ENCODE data around the gene SERPING1.

Gene SERPING1

DNA sequence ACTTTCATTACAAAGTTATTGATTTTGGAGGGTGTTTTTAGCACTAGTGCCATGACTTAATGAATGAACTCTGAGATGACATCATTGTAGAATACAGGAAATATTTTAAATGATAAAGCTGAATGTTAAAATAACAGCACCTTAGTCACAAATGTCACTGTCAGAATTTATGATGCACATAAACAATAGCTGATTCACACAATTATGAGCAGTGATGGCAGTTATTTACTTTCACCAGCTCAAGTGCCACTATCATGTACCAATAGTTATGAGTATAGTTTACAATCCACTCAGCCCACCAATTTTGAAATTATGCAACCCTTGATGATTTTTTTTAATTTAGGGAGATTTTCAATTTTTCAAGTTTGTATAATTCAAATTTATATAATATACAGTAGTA is 23.0 kb downstream of the SERPING1 start:
- Histone ChIP-seq H3K36me3 (ENCODE audit: control insufficient read depth in 4 of 4, insufficient read depth in 4 of 4, low read length in 3 of 4) (peaks cover 0 to 11% (median 2%) of the 10 kb centered on the region in 4 experiments), H3K9me3 (ENCODE audit: control extremely low read depth in 1 of 5, control insufficient read depth in 4 of 5, insufficient read depth in 2 of 5, low read depth in 1 of 5, low read length in 4 of 5) (peaks cover 0 to 12% (median 6%) of the 10 kb centered on the region in 5 experiments), H3K4me1 (ENCODE audit: control extremely low read depth in 1 of 4, control insufficient read depth in 4 of 4, insufficient read depth in 4 of 4, low read length in 3 of 4) (peaks cover 0 to 3% (median 0%) of the 10 kb centered on the region in 4 experiments), H3K27ac (ENCODE audit: insufficient read depth in 1 of 2, low read depth in 1 of 2, low read length in 2 of 2, poor library complexity in 1 of 2, severe bottlenecking in 2 of 2) (no peak overlapping the region), H3K4me3 (ENCODE audit: control insufficient read depth in 1 of 7, extremely low read depth in 1 of 7, insufficient read depth in 4 of 7, low read depth in 2 of 7, low read length in 6 of 7) (no peak overlapping the region), H3K27me3 (replicated peaks in 2 of 5; ENCODE audit: control insufficient read depth in 4 of 5, insufficient read depth in 5 of 5, low read length in 4 of 5) (no peaks in the 10 kb centered on the region)
- ChIA-PET CTCF (interaction anchor here (1.2 to 18.3 kb wide), 5 partner anchors 11 to 24 kb away, joined by 3 to 158 read pairs (median 4); no protein-coding TSS in a partner anchor), POLR2A (no interaction called here)
- DNase-seq, result no peak

DNA sequence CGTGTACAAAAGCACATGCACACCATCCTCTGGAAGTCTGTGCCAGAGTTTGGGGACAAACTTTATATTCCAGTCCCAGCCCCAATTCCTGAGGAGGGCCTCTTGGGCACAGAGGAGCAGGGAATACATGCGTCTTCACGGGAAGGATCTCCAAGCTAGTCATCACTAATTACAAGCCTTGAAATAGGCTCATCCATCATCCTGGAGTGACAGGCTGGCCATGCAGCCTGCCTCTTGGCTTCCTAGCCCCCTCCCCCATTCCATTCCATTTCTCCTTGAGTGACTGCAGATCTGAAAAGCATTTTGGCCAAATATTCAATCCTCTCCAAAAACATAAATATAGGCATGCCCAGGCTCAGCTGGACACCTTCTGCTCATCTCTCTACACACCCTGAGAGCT is 24.8 kb downstream of the SERPING1 start:
- peaks cover 0 to 3% (median 0%) of the 10 kb centered on the region in 4 experiments for H3K4me1 ChIP-seq (ENCODE audit: control extremely low read depth in 1 of 4, control insufficient read depth in 4 of 4, insufficient read depth in 4 of 4, low read length in 3 of 4)
- ChIA-PET CTCF (interaction anchor here (1.1 to 18.3 kb wide), 2 partner anchors 10 to 17 kb away, joined by 4 to 158 read pairs; no protein-coding TSS in a partner anchor), POLR2A (interaction anchor here (0.5 to 0.7 kb wide), 2 partner anchors 25 to 26 kb away, joined by 4 to 6 read pairs; partner anchors contain the start of gene SERPING1)
- H3K36me3 ChIP-seq (ENCODE audit: control insufficient read depth in 4 of 4, insufficient read depth in 4 of 4, low read length in 3 of 4), result peaks cover 0 to 5% (median 2%) of the 10 kb centered on the region in 4 experiments
- 93% methylated on average over 3 of the region's 3 CpGs for WGBS (ENCODE audit: insufficient coverage)
- H3K27me3 ChIP-seq (replicated peaks in 2 of 5; ENCODE audit: control insufficient read depth in 4 of 5, insufficient read depth in 5 of 5, low read length in 4 of 5), result no peaks in the 10 kb centered on the region
- no peak overlapping the region for H3K27ac ChIP-seq (ENCODE audit: insufficient read depth in 1 of 2, low read depth in 1 of 2, low read length in 2 of 2, poor library complexity in 1 of 2, severe bottlenecking in 2 of 2)
- no peak overlapping the region for H3K4me3 ChIP-seq (ENCODE audit: control insufficient read depth in 1 of 7, extremely low read depth in 1 of 7, insufficient read depth in 4 of 7, low read depth in 2 of 7, low read length in 6 of 7)
- peaks cover 0 to 12% (median 6%) of the 10 kb centered on the region in 5 experiments for H3K9me3 ChIP-seq (ENCODE audit: control extremely low read depth in 1 of 5, control insufficient read depth in 4 of 5, insufficient read depth in 2 of 5, low read depth in 1 of 5, low read length in 4 of 5)
- no peak for DNase-seq

DNA sequence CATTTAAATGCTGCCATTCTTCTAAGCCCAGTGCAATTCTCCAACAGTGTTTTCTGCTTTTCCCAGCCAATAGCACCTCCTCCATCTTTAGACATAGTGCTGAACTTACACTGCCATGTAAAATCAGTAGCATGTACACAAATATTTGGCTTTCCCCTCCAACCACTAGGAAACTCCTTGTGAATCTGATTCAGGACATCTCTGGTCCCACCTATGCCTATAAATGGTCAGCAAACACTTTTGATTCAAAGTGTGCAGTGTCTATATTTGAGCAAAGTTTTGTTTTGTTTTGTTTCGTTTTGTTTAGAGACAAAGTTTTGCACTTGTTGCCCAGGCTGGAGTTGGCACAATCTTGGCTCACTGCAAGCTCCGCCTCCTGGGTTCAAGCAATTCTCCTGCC is 27.4 kb downstream of the SERPING1 start:
- Histone ChIP-seq H3K36me3 (ENCODE audit: control insufficient read depth in 4 of 4, insufficient read depth in 4 of 4, low read length in 3 of 4) (peaks cover 0 to 4% (median under 1%) of the 10 kb centered on the region in 4 experiments), H3K4me3 (ENCODE audit: control insufficient read depth in 1 of 7, extremely low read depth in 1 of 7, insufficient read depth in 4 of 7, low read depth in 2 of 7, low read length in 6 of 7) (no peak overlapping the region), H3K27me3 (replicated peaks in 2 of 5; ENCODE audit: control insufficient read depth in 4 of 5, insufficient read depth in 5 of 5, low read length in 4 of 5) (no peaks in the 10 kb centered on the region), H3K9me3 (ENCODE audit: control extremely low read depth in 1 of 5, control insufficient read depth in 4 of 5, insufficient read depth in 2 of 5, low read depth in 1 of 5, low read length in 4 of 5) (peaks cover 0 to 5% (median 0%) of the 10 kb centered on the region in 5 experiments), H3K27ac (ENCODE audit: insufficient read depth in 1 of 2, low read depth in 1 of 2, low read length in 2 of 2, poor library complexity in 1 of 2, severe bottlenecking in 2 of 2) (no peak overlapping the region), H3K4me1 (ENCODE audit: control extremely low read depth in 1 of 4, control insufficient read depth in 4 of 4, insufficient read depth in 4 of 4, low read length in 3 of 4) (peaks cover 0 to 3% (median 1%) of the 10 kb centered on the region in 4 experiments)
- no peak for DNase-seq
- ChIA-PET POLR2A (no interaction called here), CTCF (interaction anchor here (1.0 to 18.3 kb wide), 8 partner anchors 11 to 57 kb away, joined by 3 to 158 read pairs (median 3); partner anchors contain the start of gene UBE2L6)
- no CpG with 5 or more reads among the region's 2 CpGs for WGBS (ENCODE audit: insufficient coverage)

DNA sequence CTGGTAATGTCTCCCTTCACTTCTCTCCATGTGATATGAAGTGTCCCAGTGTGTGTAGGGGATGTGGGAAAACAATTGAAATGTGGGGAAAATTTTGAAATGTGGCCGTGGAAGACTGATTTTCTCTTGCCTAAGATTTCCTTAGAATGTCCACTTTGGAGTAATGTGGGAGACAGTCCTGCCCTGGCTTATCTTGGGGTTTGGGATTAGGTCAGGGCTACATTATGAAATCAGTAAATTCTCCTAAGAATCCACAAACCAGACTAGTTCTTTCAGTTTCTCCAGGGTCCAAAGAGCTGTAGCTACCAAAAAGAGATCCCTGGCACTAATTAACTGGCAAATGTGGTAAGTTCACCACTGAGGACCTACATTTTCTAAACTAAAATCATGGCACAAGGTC is 29.4 kb downstream of the SERPING1 start:
- ChIA-PET POLR2A (no interaction called here), CTCF (interaction anchor here (0.9 to 18.3 kb wide), 8 partner anchors 8 to 134 kb away, joined by 3 to 158 read pairs (median 4); no protein-coding TSS in a partner anchor)
- no peak for DNase-seq
- no peaks in the 10 kb centered on the region for H3K9me3 ChIP-seq (ENCODE audit: control extremely low read depth in 1 of 5, control insufficient read depth in 4 of 5, insufficient read depth in 2 of 5, low read depth in 1 of 5, low read length in 4 of 5)
- H3K4me1 ChIP-seq (ENCODE audit: control extremely low read depth in 1 of 4, control insufficient read depth in 4 of 4, insufficient read depth in 4 of 4, low read length in 3 of 4), result peaks cover 0 to 4% (median 1%) of the 10 kb centered on the region in 4 experiments
- no peak overlapping the region for H3K27ac ChIP-seq (ENCODE audit: insufficient read depth in 1 of 2, low read depth in 1 of 2, low read length in 2 of 2, poor library complexity in 1 of 2, severe bottlenecking in 2 of 2)
- H3K27me3 ChIP-seq (replicated peaks in 2 of 5; ENCODE audit: control insufficient read depth in 4 of 5, insufficient read depth in 5 of 5, low read length in 4 of 5), result no peaks in the 10 kb centered on the region
- no peaks in the 10 kb centered on the region for H3K36me3 ChIP-seq (ENCODE audit: control insufficient read depth in 4 of 4, insufficient read depth in 4 of 4, low read length in 3 of 4)
- H3K4me3 ChIP-seq (ENCODE audit: control insufficient read depth in 1 of 7, extremely low read depth in 1 of 7, insufficient read depth in 4 of 7, low read depth in 2 of 7, low read length in 6 of 7), result no peak overlapping the region
- WGBS (ENCODE audit: insufficient coverage), result no CpG with 5 or more reads among the region's 1 CpG

DNA sequence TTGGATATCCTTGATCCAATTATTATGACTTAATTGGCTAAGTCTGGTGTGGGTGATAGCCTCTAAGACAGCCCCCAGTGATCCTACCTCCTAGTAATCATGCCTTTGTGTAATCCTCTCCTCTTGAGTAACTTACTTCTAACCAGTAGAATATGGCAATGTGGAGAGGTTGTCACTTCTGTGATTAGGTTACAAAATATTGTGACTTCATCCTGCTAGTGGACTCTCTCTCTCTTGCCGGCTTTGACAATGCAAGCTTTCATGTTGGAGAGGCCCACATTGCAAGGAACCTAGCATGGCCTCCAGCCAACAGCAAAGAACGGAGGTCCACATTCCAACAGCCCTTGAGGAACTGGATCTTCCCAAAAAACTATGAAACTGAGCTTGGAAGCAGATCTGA is 32.7 kb downstream of the SERPING1 start:
- no peaks in the 10 kb centered on the region for H3K27me3 ChIP-seq (replicated peaks in 2 of 5; ENCODE audit: control insufficient read depth in 4 of 5, insufficient read depth in 5 of 5, low read length in 4 of 5)
- H3K9me3 ChIP-seq (ENCODE audit: control extremely low read depth in 1 of 5, control insufficient read depth in 4 of 5, insufficient read depth in 2 of 5, low read depth in 1 of 5, low read length in 4 of 5), result no peaks in the 10 kb centered on the region
- POLR2A ChIA-PET, result no interaction called here
- peaks cover 0 to 8% (median 1%) of the 10 kb centered on the region in 4 experiments for H3K4me1 ChIP-seq (ENCODE audit: control extremely low read depth in 1 of 4, control insufficient read depth in 4 of 4, insufficient read depth in 4 of 4, low read length in 3 of 4)
- WGBS (ENCODE audit: insufficient coverage), result 100% methylated on average over 1 of the region's 2 CpGs
- no peaks in the 10 kb centered on the region for H3K36me3 ChIP-seq (ENCODE audit: control insufficient read depth in 4 of 4, insufficient read depth in 4 of 4, low read length in 3 of 4)
- no peak overlapping the region for H3K4me3 ChIP-seq (ENCODE audit: control insufficient read depth in 1 of 7, extremely low read depth in 1 of 7, insufficient read depth in 4 of 7, low read depth in 2 of 7, low read length in 6 of 7)
- CTCF ChIA-PET, result interaction anchor here (0.8 to 4.3 kb wide), 4 partner anchors 10 to 32 kb away, joined by 3 to 29 read pairs (median 6); no protein-coding TSS in a partner anchor
- H3K27ac ChIP-seq (ENCODE audit: insufficient read depth in 1 of 2, low read depth in 1 of 2, low read length in 2 of 2, poor library complexity in 1 of 2, severe bottlenecking in 2 of 2), result no peak overlapping the region
- DNase-seq, result no peak

DNA sequence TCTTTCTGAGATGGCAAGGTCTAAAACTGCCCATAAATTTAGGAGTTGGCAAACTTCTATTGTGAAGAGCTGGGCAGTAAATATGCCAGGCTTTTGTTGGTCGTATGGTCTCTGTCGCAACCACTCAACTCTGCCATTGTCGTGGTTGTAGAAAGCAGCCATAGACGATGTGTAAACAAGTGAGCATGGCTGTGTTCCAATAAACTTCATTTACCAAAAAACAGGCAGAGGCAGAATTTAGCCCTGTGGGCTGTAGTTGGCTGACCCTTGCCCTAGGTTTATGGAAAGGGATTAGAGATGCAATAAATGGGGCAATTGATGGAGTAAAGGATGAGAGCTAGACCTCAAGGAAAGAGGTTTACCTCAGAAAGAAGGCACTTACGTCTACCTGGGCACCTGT is 34.6 kb downstream of the SERPING1 start:
- 84% methylated on average over 5 of the region's 5 CpGs for WGBS (ENCODE audit: insufficient coverage)
- POLR2A ChIA-PET, result interaction anchor here (0.6 kb wide), 1 partner anchor 1985 kb away, joined by 7 read pairs; no protein-coding TSS in a partner anchor
- Histone ChIP-seq H3K4me1 (ENCODE audit: control extremely low read depth in 1 of 4, control insufficient read depth in 4 of 4, insufficient read depth in 4 of 4, low read length in 3 of 4) (peaks cover 0 to 16% (median 5%) of the 10 kb centered on the region in 4 experiments), H3K4me3 (ENCODE audit: control insufficient read depth in 1 of 7, extremely low read depth in 1 of 7, insufficient read depth in 4 of 7, low read depth in 2 of 7, low read length in 6 of 7) (no peak overlapping the region), H3K36me3 (ENCODE audit: control insufficient read depth in 4 of 4, insufficient read depth in 4 of 4, low read length in 3 of 4) (no peaks in the 10 kb centered on the region), H3K27me3 (replicated peaks in 2 of 5; ENCODE audit: control insufficient read depth in 4 of 5, insufficient read depth in 5 of 5, low read length in 4 of 5) (no peaks in the 10 kb centered on the region), H3K9me3 (ENCODE audit: control extremely low read depth in 1 of 5, control insufficient read depth in 4 of 5, insufficient read depth in 2 of 5, low read depth in 1 of 5, low read length in 4 of 5) (no peaks in the 10 kb centered on the region), H3K27ac (ENCODE audit: insufficient read depth in 1 of 2, low read depth in 1 of 2, low read length in 2 of 2, poor library complexity in 1 of 2, severe bottlenecking in 2 of 2) (no peak overlapping the region)
- DNase-seq, result no peak
- CTCF ChIA-PET, result interaction anchor here (0.9 to 4.3 kb wide), 7 partner anchors 8 to 64 kb away, joined by 3 to 29 read pairs (median 4); partner anchors contain the start of gene UBE2L6

DNA sequence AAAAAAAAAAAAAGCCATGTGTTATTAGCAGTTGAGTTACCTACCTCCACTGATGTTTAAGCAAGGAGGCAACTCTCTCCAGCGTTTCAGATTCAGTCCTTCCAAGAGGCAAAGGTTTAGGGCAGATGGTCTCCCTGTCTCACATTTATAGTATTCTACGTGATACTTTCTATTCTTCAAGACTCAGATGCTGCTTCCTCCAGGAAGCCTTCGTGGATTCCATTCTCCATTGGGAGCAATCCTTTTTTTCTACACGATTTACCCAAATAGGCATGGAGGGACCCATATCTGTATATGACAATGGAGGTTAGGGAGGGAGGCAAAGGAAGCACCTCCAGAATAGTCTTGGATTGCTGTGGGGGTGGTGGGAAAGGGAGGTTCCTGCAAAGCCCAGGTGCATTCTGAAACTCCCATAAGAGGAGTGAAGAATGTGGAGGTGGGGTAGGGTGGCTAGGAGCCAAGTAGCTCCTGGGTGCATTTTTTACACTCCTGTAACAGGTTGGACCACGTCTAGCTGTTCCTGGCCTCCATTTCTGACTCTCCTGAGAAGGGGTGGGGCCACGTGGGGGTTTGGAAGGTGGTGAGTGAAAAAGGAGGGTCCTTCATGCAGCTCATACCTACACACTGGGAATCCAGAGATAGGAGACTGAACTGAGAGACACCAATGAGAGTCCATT is 36.0 kb downstream of the SERPING1 start:
- 100% methylated on average over 2 of the region's 6 CpGs for WGBS (ENCODE audit: insufficient coverage)
- ChIA-PET POLR2A (no interaction called here), CTCF (interaction anchor here (1.1 to 4.3 kb wide), 7 partner anchors 7 to 142 kb away, joined by 3 to 29 read pairs (median 4); no protein-coding TSS in a partner anchor)
- H3K27me3 ChIP-seq (replicated peaks in 2 of 5; ENCODE audit: control insufficient read depth in 4 of 5, insufficient read depth in 5 of 5, low read length in 4 of 5), result no peaks in the 10 kb centered on the region
- no peaks in the 10 kb centered on the region for H3K9me3 ChIP-seq (ENCODE audit: control extremely low read depth in 1 of 5, control insufficient read depth in 4 of 5, insufficient read depth in 2 of 5, low read depth in 1 of 5, low read length in 4 of 5)
- H3K4me1 ChIP-seq (ENCODE audit: control extremely low read depth in 1 of 4, control insufficient read depth in 4 of 4, insufficient read depth in 4 of 4, low read length in 3 of 4), result peaks cover 0 to 25% (median 13%) of the 10 kb centered on the region in 4 experiments
- H3K36me3 ChIP-seq (ENCODE audit: control insufficient read depth in 4 of 4, insufficient read depth in 4 of 4, low read length in 3 of 4), result no peaks in the 10 kb centered on the region
- DNase-seq, result no peak
- H3K4me3 ChIP-seq (ENCODE audit: control insufficient read depth in 1 of 7, extremely low read depth in 1 of 7, insufficient read depth in 4 of 7, low read depth in 2 of 7, low read length in 6 of 7), result no peak overlapping the region
- H3K27ac ChIP-seq (ENCODE audit: insufficient read depth in 1 of 2, low read depth in 1 of 2, low read length in 2 of 2, poor library complexity in 1 of 2, severe bottlenecking in 2 of 2), result no peak overlapping the region

All from common myeloid progenitor, CD34-positive (primary cell).